HG02759 (cell line): ENCODE results near the gene SLC9A9.
A peak's percentile ranks its signal among the peaks of the same experiment; 100 is the strongest.

Experiments
- ATAC-seq: cut with Tn5 transposase; IDR thresholded peaks from one replicate; pipeline ENCODE4 v1.9.1; 2021; ENCODE audit warnings: mild to moderate bottlenecking, moderate library complexity; ENCODE audit not compliant: unreplicated experiment

The SLC9A9 gene

GRCh38 chr3:143848704-143849103 is 436 bp upstream of the SLC9A9 start:
- ATAC-seq, result peak; percentile 2

DNA sequence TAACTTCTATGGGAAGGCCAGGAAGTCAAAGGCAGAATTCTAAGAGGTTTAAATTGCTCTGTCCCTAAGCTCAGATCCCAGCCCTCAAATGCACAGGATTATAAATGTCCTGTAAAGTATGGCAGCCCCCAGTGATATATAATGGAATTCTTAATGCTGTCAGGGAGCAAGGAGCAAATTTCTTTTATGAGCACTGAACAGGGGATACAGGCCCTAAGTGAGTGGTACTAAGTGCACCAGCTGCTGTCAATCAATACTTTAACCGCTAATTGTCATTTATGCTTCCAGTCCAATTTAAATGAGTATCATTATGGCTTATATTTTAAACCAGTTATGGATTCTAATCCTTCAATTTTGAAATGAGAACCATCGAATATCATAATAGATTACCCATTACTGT is 4.7 kb downstream of the SLC9A9 start:
- no peak for ATAC-seq

- no peak for ATAC-seq
Observed at GRCh38 chr3:143840636-143841035, 7.6 kb downstream of the SLC9A9 start.

- no peak for ATAC-seq
Observed at GRCh38 chr3:143839980-143840379, 8.3 kb downstream of the SLC9A9 start.

- ATAC-seq, result no peak
Observed at GRCh38 chr3:143837076-143837475, 11.2 kb downstream of the SLC9A9 start.

DNA sequence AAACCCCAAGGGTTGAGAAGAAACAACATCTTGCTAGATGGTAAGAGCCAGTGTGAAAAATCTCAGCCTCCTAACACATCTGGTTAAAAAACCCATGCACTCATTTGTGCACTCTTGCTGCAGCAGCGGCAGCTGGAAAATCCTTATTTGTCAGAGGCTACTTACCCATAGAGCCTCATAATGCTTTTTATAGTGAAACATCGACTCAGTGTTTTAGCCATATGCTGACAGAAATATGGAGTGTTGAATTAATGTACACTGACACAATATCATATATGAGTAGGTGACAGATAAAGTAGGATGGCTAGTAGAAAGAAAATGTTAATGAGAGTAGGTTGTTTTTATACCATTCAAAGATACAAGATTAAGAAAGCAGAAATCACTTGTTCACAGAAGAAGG is 13.0 kb downstream of the SLC9A9 start:
- ATAC-seq, result no peak

GRCh38 chr3:143832433-143832832 is 15.8 kb downstream of the SLC9A9 start:
- peak; percentile 78 for ATAC-seq

DNA sequence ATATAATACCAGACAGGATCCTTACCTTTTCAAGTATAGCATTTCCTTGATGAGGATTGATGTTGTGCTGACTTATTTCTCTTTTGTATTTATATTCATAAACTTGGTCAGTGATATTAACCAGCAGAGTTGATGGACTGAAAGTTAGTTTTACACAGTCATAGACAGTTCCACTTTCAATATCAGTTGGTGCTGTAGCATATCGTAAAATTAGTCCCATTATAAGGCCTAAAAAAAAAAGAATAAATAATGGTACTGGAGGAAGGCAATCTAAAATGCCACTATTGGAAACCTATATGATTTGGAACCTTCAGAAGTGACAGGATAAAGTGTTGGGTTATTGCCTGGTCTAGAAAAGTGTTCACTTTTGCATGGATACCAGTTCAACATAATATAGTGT is 16.3 kb downstream of the SLC9A9 start:
- peak; percentile 72 for ATAC-seq

GRCh38 chr3:143831208-143831607 is 17.1 kb downstream of the SLC9A9 start:
- peak; percentile 46 for ATAC-seq

DNA sequence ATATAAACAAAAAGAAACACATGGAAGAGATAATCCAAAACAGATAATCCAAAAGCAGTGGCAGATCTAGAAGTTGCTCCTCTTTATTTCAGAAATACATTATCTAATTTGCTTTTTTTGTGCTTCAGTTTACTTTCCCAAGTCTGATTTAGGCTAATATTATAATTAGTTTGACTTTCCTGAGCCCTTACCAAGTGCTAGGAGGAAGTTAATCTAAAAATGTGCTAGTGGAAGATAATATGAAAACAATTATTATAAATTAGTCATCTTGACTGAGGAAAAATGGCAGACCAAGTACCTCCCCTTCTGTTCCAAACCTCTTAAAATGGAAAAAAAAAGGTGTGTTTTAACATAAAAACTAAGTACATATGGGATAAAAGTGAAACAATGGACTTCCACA is 17.5 kb downstream of the SLC9A9 start:
- no peak for ATAC-seq

GRCh38 chr3:143830063-143830462 is 18.2 kb downstream of the SLC9A9 start:
- no peak for ATAC-seq

GRCh38 chr3:143827425-143827824 is 20.8 kb downstream of the SLC9A9 start:
- no peak for ATAC-seq

DNA sequence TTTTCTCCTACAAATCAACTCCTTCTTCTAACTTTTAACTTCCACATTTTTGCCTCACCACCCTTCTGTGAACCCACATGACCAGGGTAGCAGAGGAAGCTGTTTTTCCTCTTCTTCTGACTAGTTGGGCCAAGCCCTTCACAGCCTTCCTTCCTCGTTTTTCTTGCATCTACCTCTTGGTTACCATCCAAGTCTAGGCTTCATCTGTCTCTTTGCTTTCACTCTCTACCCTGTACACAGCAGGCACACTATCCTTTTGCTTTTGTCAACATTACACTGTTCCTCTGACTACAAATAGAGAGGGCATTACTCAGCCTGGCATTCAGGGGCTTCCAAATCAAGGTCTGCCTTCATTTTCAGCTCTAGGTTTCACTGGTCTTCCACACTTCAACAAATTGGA is 22.0 kb downstream of the SLC9A9 start:
- ATAC-seq, result no peak

- ATAC-seq, result peak; percentile 64
Observed at GRCh38 chr3:143825513-143825912, 22.8 kb downstream of the SLC9A9 start.

- ATAC-seq, result no peak
Observed at GRCh38 chr3:143824735-143825385, 23.4 kb downstream of the SLC9A9 start.

DNA sequence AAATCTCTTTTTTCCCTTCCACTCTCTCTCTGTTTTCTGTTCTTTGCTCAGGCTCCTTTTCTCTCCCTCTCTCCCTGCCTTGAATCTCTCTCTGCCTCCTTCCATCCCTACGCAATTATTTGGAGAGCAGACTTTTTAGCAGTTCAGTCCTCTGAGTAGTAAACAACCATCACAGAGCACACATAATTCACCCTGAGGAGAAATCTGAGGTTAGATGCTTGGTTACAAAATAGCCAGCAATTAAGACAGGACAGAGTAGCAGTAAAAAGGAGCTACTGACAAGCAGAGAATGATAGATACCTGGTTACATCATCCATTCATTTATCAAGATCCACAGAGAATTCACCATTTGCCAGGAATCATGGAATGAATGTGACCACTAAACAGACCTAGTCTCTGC is 25.5 kb downstream of the SLC9A9 start:
- no peak for ATAC-seq

GRCh38 chr3:143822374-143822773 is 25.9 kb downstream of the SLC9A9 start:
- no peak for ATAC-seq

DNA sequence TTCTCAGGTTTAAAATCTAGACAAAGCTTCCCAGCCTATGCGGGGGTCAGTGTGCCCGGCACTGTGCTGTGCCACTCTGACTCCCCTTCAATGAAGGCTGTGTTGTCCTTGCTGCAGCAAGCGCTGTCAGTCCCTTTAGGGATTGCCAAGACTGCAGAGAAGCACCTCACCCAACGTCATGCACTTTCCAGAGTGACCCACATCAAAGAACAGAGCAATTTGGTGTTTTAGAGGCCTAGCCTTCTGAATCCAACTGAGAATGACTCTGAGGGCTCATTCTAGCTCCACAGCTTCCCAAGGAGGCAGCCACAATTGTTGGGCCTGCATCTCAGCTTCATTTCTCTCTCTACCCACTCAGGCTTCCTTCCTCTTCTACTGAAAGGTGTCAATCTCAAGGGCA is 26.4 kb downstream of the SLC9A9 start:
- ATAC-seq, result no peak

GRCh38 chr3:143820466-143821221 is 27.6 kb downstream of the SLC9A9 start:
- no peak for ATAC-seq

DNA sequence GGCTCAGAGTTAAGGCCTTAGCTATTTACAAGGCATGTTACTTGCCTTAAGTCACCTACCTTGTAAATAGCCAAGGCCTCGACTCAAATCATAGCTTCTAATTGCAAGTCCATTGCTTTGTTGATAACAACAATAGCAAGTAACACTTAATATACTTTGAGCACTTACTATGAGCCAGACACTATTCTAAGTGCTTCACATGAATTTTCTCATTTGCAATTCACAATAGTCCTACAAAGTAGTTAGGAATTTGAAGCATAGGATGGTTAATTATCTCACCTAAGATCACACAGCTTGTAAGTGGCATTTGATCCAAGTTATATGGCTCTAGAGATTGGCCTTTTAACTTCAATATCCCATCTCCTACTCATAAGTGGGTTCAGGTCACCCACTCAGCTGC is 28.4 kb downstream of the SLC9A9 start:
- no peak for ATAC-seq

- ATAC-seq, result peak; percentile 58
Observed at GRCh38 chr3:143814443-143814889, 33.8 kb downstream of the SLC9A9 start.

- no peak for ATAC-seq
Observed at GRCh38 chr3:143812481-143812880, 35.8 kb downstream of the SLC9A9 start.

GRCh38 chr3:143811602-143812001 is 36.7 kb downstream of the SLC9A9 start:
- ATAC-seq, result no peak
